HEK293T (cell line): ENCODE data around the gene NETO2.
A peak's percentile ranks its signal among the peaks of the same experiment; 100 is the strongest.
"Not testable (repeated sequence)": the region's sequence is repeated elsewhere in the genome, so short reads cannot be mapped to it uniquely, and the experiment has no call there.

ENCODE experiments used
- CTCF ChIA-PET: fragments of 350-600 bp; formaldehyde crosslinking; extraction: SDS; loops from one replicate; lab custom pipeline; 2021; ENCODE audit warnings: antibody characterized with exemption, inconsistent platforms; lab: Yijun Ruan, JAX
- POLR2A ChIA-PET: fragments of 350-600 bp; formaldehyde crosslinking; extraction: SDS; loops from one replicate; lab custom pipeline; 2020; ENCODE audit warnings: antibody characterized with exemption, inconsistent platforms; lab: Yijun Ruan, JAX
- DNase-seq: peaks from one replicate; pipeline ENCODE4 v3.0.0; 2012; ENCODE audit warnings: mixed read lengths; ENCODE audit errors: extremely low spot score
- ARNT ChIP-seq: fragments of 450-650 bp; IDR thresholded peaks from 2 replicates; pipeline ENCODE4 v1.6.1; 2017; ENCODE audit warnings: mild to moderate bottlenecking
- BHLHE40 ChIP-seq: fragments of 450-650 bp; IDR thresholded peaks from 2 replicates; pipeline ENCODE4 v1.6.1; 2016; ENCODE audit warnings: mild to moderate bottlenecking, moderate library complexity, borderline replicate concordance
- CTBP1 ChIP-seq: fragments of 450-650 bp; IDR thresholded peaks from 2 replicates; pipeline ENCODE4 v1.6.1; 2016; ENCODE audit warnings: borderline replicate concordance
- ELF4 ChIP-seq: fragments of 450-650 bp; IDR thresholded peaks from 2 replicates; pipeline ENCODE4 v1.6.1; 2017; ENCODE audit warnings: antibody characterized with exemption
- FOXA1 ChIP-seq: fragments of 450-650 bp; IDR thresholded peaks from 2 replicates; pipeline ENCODE4 v1.6.1; 2016; ENCODE audit warnings: mild to moderate bottlenecking
- FOXK2 ChIP-seq: fragments of 450-650 bp; IDR thresholded peaks from 2 replicates; pipeline ENCODE4 v1.6.1; 2016; ENCODE audit warnings: mild to moderate bottlenecking
- FOXM1 ChIP-seq: fragments of 450-650 bp; IDR thresholded peaks from 2 replicates; pipeline ENCODE4 v1.6.1; 2017; ENCODE audit warnings: mild to moderate bottlenecking, borderline replicate concordance
- HDGF ChIP-seq: fragments of 450-650 bp; IDR thresholded peaks from 2 replicates; pipeline ENCODE4 v1.6.1; 2017; ENCODE audit warnings: antibody characterized with exemption, borderline replicate concordance
- L3MBTL2 ChIP-seq: fragments of 450-650 bp; conservative IDR thresholded peaks from 2 replicates; pipeline ENCODE4 v1.6.1; 2016; ENCODE audit warnings: mild to moderate bottlenecking
- LEF1 ChIP-seq: fragments of 450-650 bp; IDR thresholded peaks from 2 replicates; pipeline ENCODE4 v1.6.1; 2017; ENCODE audit warnings: mild to moderate bottlenecking, borderline replicate concordance
- NFRKB ChIP-seq: fragments of 450-650 bp; IDR thresholded peaks from 2 replicates; pipeline ENCODE4 v1.6.1; 2016; ENCODE audit warnings: mild to moderate bottlenecking, moderate library complexity
- PKNOX1 ChIP-seq: fragments of 450-650 bp; IDR thresholded peaks from 2 replicates; pipeline ENCODE4 v1.6.1; 2016
- SP1 ChIP-seq: fragments of 450-650 bp; IDR thresholded peaks from 2 replicates; pipeline ENCODE4 v1.6.1; 2017
- SUZ12 ChIP-seq: fragments of 450-650 bp; IDR thresholded peaks from 2 replicates; pipeline ENCODE4 v1.6.1; 2016; ENCODE audit warnings: mild to moderate bottlenecking
- TARDBP ChIP-seq: fragments of 450-650 bp; IDR thresholded peaks from 2 replicates; pipeline ENCODE4 v1.6.1; 2016
- ZNF384 ChIP-seq: fragments of 450-650 bp; IDR thresholded peaks from 2 replicates; pipeline ENCODE4 v1.6.1; 2016

NETO2 gene

GRCh38 chr16:47143677-47144558 lies at the start of gene NETO2:
Gene NETO2 (minus strand): TSS chr16:47143945. CDS start chr16:47143612, 333 bp downstream.
- DNase-seq = peak; percentile 75
- POLR2A ChIA-PET = interaction anchor here (0.7 to 1.8 kb wide), 3 partner anchors 317 to 1021 kb away, joined by 3 to 5 read pairs (median 3); partner anchors contain the start of genes ITFG1 and PHKB
- CTCF ChIA-PET = interaction anchor here (0.5 to 1.8 kb wide), 7 partner anchors 12 to 910 kb away, joined by 3 to 4 read pairs (median 4); no protein-coding TSS in a partner anchor

GRCh38 chr16:47182318-47182717 lies 38.6 kb upstream of the NETO2 start:
- DNase-seq = no peak
- POLR2A ChIA-PET = no interaction called here
- CTCF ChIA-PET = no interaction called here
- TF ChIP-seq SUZ12 (no peak), LEF1 (no peak), TARDBP (no peak), FOXK2 (no peak), L3MBTL2 (no peak), FOXA1 (no peak), HDGF (no peak), NFRKB (no peak), SP1 (no peak), ZNF384 (no peak), ELF4 (no peak), FOXM1 (no peak), PKNOX1 (no peak)

More at GRCh38 chr16:47143677-47144558, at the start of gene NETO2:
- TF ChIP-seq L3MBTL2 (peak; percentile 61; the same call in 1 of the 2 replicates), LEF1 (no peak)

- CTCF ChIA-PET, DNase-seq, POLR2A ChIA-PET: not testable (repeated sequence)
These were observed 37.3 kb upstream of the NETO2 start for GRCh38 chr16:47181066-47181465.

GRCh38 chr16:47180073-47180472 lies 36.3 kb upstream of the NETO2 start:
- CTCF ChIA-PET = no interaction called here
- POLR2A ChIA-PET = no interaction called here
- no peak for DNase-seq
- TF ChIP-seq PKNOX1 (no peak), TARDBP (no peak), BHLHE40 (no peak), ZNF384 (no peak), NFRKB (no peak), SUZ12 (no peak), L3MBTL2 (no peak), FOXK2 (no peak), ARNT (no peak)

- POLR2A ChIA-PET = no interaction called here
- TF ChIP-seq SP1 (no peak), FOXK2 (no peak), TARDBP (no peak), ZNF384 (no peak), PKNOX1 (no peak), ELF4 (no peak), FOXM1 (no peak), LEF1 (no peak)
- no peak for DNase-seq
- CTCF ChIA-PET = no interaction called here
These were observed 31.4 kb upstream of the NETO2 start for GRCh38 chr16:47175152-47175551.

GRCh38 chr16:47162670-47163420 lies 19.1 kb upstream of the NETO2 start:
- no peak for DNase-seq
- TF ChIP-seq FOXM1 = no peak
- TF ChIP-seq ELF4 = no peak
- no peak for TF ChIP-seq ZNF384
- no peak for TF ChIP-seq ARNT
- no peak for TF ChIP-seq FOXA1
- TF ChIP-seq CTBP1 = no peak
- no peak for TF ChIP-seq SP1
- TF ChIP-seq LEF1 = no peak
- no peak for TF ChIP-seq TARDBP
- no peak for TF ChIP-seq PKNOX1
- no peak for TF ChIP-seq SUZ12
- no peak for TF ChIP-seq NFRKB
- no peak for TF ChIP-seq BHLHE40
- no peak for TF ChIP-seq FOXK2
- TF ChIP-seq HDGF = no peak
- no peak for TF ChIP-seq L3MBTL2
- POLR2A ChIA-PET = no interaction called here
- CTCF ChIA-PET = interaction anchor here (0.5 kb wide), 1 partner anchor 155 kb away, joined by 7 read pairs; no protein-coding TSS in a partner anchor
